Middle frontal gyrus (tissue), 1 donor: Measurements from ENCODE around the gene FOXL2.
"Not testable (repeated sequence)": the region's sequence is repeated elsewhere in the genome, so short reads cannot be mapped to it uniquely, and the experiment has no call there.

ENCODE experiments used
- DNase-seq: peaks from one replicate; pipeline ENCODE4 v3.0.0-alpha.2; 2015; ENCODE audit warnings: low spot score; ENCODE audit errors: extremely low spot score

Gene FOXL2

DNA sequence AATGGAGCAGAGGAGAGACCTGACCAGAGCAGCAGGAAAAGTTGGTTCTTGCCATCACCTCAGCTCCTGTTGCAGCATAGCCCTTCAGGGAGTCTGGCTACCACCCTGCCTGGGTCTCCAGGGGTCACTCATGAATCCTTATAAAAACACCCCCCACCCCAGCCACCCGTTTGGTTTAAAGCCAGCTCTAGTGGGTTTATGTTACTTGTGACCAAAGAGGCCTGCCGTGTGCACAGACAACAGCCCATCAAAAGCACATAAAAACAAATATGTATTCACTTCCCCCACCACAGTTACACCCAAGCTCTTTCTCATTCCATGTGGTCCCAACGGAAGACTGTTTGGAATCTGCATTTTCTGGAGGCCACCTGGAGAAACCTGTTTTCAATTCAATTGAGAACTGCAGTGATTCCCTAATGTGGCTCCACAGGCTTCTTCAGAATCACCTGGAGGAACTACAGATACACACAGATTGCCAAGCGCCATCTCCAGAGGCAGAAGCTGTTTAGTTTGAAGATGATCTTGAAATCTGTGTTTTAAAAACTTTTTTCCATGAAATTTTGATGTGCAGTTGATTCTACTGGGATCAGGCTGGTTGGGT lies 13.8 kb downstream of the FOXL2 start:
- DNase-seq = no peak

- DNase-seq = no peak
These were observed 18.1 kb downstream of the FOXL2 start for GRCh38 chr3:138928727-138929372.

- peak; percentile 20 for DNase-seq
These were observed 23.4 kb downstream of the FOXL2 start for GRCh38 chr3:138923531-138923994.

- DNase-seq = not testable (repeated sequence)
These were observed 24.5 kb downstream of the FOXL2 start for GRCh38 chr3:138922400-138922799.

GRCh38 chr3:138921316-138922292 lies 25.3 kb downstream of the FOXL2 start:
- no peak for DNase-seq

DNA sequence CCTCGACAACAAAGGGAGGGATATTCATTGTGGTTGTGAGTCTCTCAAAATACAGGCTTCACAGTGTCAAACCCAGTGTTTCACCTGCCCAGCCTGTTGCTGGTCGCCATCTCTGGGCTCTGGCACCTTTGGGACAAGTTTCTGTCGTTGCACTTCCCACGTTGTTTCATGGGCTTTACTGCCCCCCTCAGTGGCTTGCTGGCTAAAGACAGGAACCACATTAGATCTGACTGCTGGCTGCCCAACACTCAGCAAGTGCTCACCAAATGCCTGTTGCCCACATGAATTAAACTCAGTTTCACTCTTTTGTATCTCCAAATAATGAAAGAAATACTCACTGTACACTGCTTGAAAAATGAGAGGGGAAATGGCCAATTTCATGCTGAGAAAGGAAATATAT lies 27.6 kb downstream of the FOXL2 start:
- no peak for DNase-seq

DNA sequence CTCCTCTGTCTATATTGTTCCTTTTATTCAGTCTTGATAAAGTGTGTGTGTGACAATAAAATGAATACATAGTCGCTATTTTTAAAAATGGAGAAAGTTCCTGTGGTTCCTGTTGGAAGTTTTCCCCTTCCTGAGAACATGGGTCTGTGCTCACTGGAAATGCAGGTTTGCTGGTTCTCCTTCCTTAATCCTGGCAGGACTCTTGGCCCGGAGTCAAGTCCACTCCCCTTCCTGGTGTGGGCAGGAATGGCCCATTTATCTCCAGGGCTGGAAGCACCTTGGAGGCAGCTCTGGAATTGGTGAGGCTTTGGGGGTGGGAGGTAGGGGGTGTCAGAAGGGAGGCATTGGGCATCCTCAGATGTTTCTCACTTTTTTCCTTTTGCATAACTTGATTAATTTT lies 30.1 kb downstream of the FOXL2 start:
- DNase-seq = no peak

DNA sequence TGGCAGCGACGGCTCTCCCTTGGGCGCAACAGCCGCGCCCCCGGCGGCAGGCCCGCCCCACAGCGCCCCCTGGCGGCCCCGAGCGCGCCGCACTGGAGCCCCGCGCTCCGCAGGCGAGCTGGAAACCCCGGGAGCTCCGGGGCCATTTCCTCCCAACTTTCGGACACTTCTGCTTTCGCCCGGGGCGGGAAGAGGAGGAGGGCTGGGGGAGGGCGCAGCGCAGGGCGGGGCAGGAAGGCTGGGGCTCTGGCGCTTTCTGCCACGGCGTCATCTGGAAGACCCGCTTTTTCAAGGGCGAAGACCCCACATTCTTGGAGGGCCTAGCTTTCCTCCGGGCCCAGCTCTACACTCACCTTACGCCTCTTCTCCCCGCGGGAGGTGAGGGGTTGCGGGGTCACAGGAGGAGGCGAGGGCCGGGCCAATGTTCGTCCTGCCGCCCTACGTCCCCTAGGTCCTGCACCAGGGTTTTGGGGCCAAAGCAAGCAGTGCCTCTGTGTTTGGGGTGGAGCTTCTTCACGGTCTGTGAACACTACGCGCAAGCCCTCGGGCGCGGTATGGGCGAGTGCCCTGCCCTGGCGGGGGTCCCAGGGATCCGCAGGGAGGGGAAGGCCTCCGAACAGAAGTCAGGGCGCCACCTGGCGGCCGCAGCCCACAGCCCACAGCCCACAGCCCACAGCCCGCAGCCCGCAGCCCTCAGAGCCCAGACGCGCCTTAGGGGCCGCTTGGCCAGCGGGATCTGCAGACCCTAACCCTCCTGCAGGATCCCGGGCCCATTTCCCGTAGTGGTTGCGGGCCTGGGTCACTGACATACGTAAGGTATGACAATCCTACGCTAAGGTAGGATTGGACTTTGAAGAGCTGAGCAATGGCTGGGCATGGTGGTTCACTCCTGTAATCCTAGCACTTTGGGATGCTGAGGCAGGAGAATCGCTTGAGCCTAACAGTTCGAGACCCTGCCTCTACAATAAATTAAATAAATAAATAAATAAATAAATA lies 31.1 kb downstream of the FOXL2 start:
- peak; percentile 56 for DNase-seq

GRCh38 chr3:138914870-138915502 lies 32.0 kb downstream of the FOXL2 start:
- DNase-seq = no peak

DNA sequence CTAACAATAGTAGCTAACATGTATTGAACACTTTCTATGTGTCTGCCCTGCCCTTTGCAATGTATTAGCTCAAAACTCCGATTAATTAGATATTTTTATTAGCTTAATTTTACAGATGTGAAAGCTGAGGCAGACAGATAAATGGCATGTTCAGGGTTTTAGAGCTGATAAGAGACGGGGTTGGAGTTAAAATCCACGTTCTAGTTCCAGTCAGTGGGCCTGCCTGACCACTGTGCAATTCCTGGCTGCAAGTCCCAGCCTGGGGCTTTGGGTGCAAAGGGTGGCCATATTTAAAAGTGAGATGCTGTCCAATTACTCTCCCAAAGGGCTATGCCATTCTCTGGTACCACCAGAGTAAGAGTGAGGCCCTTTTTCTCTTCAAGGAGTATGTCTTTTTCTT lies 33.2 kb downstream of the FOXL2 start:
- DNase-seq = no peak

- no peak for DNase-seq
These were observed 34.7 kb downstream of the FOXL2 start for GRCh38 chr3:138912237-138912636.

GRCh38 chr3:138911621-138912020 lies 35.3 kb downstream of the FOXL2 start:
- DNase-seq = no peak

DNA sequence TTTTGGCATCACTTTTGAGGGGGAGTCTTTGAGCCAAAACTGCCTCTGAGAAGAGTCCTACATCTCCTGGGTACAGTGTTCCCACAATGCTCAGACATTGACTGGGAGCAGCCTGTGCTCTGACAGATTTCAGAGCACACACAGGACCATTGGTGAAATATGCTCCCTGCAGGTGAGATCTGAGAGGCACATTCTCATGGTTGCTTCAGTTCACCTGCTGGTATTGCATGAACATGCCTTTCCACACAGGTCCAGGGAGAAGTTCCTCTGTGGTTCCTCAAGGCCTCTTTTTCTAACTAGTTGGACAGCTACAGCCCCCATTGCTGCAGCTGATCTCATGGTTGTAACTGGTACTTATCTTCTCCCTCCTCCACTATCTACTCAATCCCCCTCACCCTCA lies 37.0 kb downstream of the FOXL2 start:
- no peak for DNase-seq

DNA sequence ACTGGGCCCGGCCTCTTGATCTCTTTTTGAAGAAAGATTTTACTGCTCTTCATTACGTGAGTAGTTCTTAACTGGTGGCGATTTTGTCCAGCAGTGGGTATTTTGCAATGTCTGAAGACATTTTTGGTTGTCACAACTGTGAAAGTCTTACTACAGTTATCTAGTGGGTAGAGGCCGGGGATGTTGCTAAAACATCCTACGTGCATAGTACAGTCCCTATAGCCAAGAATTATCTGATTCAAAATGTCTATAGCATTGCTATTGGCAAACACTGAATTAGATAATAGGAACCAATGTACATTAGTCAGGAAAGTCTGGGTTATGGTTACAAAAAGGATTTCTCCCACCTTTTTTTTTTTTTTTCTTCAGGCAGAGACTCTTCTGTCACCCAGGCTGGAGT lies 38.1 kb downstream of the FOXL2 start:
- DNase-seq = no peak

DNA sequence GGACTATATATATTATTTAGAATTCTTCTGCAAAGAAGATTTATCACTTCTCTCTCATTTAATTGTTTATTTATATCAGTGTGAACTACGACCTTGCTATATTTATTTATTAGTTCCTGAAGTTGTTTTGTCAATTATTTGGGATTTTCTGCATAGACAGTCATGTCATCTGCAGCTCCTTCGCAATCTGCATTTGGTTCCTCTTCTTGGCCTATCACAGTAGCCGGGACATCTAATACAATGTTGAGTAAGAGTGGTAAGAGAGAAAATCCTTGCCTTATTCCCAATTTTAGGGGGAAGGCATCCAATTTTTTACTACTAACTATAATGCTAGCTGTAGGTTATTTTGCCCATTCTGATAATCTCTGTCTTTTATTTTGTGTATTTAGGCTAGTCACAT lies 39.4 kb downstream of the FOXL2 start:
- DNase-seq = no peak

DNA sequence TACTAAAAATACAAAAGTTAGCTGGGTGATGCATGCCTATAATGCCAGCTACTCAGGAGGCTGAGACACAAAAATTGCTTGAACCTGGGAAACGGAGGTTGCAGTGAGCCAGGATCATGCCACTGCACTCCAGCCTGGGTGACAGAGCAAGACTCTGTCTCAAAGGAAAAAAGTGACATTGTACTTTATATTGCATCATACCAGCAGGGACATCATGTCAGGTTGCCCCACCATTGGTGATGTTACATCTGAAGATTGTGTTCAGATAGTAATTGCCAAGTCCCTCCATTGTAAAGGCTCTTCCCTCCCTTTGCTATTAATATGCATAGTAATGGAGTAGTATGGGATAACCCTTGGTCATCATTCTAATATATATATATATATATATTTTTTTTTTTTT lies 44.8 kb downstream of the FOXL2 start:
- no peak for DNase-seq

DNA sequence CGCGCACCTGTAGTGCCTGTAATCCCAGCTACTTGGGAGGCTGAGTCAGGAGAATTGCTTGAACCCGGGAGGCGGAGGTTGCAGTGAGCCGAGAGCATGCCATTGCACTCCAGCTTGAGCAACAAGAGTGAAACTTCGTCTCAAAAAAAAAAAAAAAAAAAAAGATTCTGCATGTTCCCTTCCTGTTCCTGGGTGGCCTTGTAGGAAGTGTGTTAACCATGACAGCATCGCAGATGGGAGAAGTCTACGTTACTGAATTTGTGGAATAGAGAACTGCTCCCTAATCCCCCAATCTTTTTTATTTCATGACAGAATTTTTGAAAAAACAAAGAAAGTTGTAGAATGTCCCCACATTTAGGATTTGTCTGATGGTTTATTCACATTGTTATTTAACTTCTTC lies 45.4 kb downstream of the FOXL2 start:
- DNase-seq = no peak

DNA sequence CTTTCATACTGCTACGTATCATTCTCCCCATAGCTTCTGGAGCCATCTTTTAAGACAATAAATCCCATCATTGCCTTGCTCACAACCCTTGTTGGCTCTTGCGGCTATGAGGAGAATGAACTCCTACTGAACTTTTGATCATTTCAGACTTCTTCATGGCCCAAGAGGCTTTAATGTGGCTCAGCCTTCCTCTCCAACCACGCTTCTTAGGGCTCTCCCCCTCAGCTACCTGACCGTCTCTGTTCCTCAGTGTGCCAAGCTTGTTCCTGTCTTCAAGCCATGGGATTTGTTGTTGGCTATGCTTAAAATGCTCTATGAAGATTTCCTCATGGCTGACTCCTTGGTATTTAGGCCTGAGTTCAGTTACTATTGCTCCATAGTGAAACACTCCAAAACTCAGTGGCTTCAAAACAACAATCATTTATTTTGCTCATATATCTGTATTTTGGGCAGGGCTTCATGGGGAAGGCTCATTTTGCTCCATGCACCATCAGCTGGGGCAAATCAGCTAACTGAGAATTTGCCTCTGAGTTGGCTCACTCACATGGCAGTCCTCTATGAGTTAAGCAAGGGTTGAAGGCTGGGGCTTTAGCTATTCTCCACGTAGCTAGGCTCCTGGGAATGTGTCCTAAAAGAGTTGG lies 47.5 kb downstream of the FOXL2 start:
- no peak for DNase-seq

- no peak for DNase-seq
These were observed 48.2 kb downstream of the FOXL2 start for GRCh38 chr3:138898708-138899107.

DNA sequence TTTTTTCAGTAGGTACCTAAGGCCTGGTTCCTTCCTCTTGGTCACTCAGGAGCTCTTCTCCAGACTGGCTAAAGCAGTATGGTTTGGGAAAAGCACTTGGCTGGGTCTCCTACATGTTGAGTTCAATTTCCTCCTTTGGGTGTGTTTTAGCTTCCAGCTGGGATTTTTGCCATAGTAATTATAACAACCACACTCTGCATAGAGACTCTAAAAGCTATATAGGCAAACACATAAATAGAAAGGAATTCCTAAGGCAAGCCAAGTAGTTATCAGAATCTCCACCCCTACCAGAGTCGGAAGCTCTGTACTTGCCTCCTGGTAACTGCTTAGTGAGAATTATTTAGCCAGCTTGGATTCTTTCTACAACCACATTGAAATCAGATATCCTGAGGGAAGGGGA lies 48.6 kb downstream of the FOXL2 start:
- DNase-seq = no peak
